GM12878 (cell line): ENCODE results near the gene SLC46A2. TPM values are rescaled to one million over a fixed set of nuclear protein-coding genes. Genes with fewer than 3 reads are reported as not detected.
A peak's percentile ranks its signal among the peaks of the same experiment; 100 is the strongest.

Experiments
- ATAC-seq: fragments of 200-7000 bp; cut with Tn5 transposase; 3 replicates; pipeline ENCODE4 v1.9.1; 2020; ENCODE audit warnings: mild to moderate bottlenecking, moderate library complexity
- BruUV-seq: library from RNA; stranded (reverse); fragments of 400-500 nt; replicated peaks from 2 replicates; lab custom pipeline; 2021; lab: Mats Ljungman, UMichigan
- CTCF ChIA-PET: fragments of 300-600 bp; sonication (Branson Sonifier 250); formaldehyde crosslinking; extraction: SDS; loops from one replicate; lab custom pipeline; 2021; ENCODE audit warnings: inconsistent platforms; lab: Yijun Ruan, JAX
- POLR2A ChIA-PET: fragments of 350-600 bp; formaldehyde crosslinking; extraction: SDS; loops from one replicate; lab custom pipeline; 2021; ENCODE audit warnings: inconsistent platforms; lab: Charles Lee
- RAD21 ChIA-PET: fragments of 300-600 bp; sonication (Branson Sonifier 250); formaldehyde crosslinking; loops from one replicate; lab custom pipeline; 2023; ENCODE audit warnings: antibody characterized with exemption; ENCODE audit not compliant: unreplicated experiment; lab: Charles Lee
- SMC1A ChIA-PET: fragments of 300-600 bp; sonication (Branson Sonifier 250); formaldehyde crosslinking; loops from one replicate; lab custom pipeline; 2023; ENCODE audit not compliant: unreplicated experiment, uncharacterized antibody; lab: Charles Lee
- DNase-seq: peaks from one replicate; pipeline ENCODE4 v3.0.0-alpha.2; 2011; ENCODE audit warnings: low read depth, low spot score
- FAIRE-seq: peaks from 3 replicates; lab custom pipeline; 2011; peaks lifted over from hg19 to GRCh38; lab: Jason Lieb, UNC
- H2AFZ ChIP-seq: 2 replicates; pipeline ENCODE4 v1.6.0; 2011; ENCODE audit warnings: low read depth, low read length, control low read depth; ENCODE audit not compliant: control insufficient read depth
- H3K27ac ChIP-seq: 2 replicates; pipeline ENCODE4 v1.5.1; 2011; ENCODE audit warnings: control low read depth; ENCODE audit not compliant: control insufficient read depth, insufficient read depth
- H3K27me3 ChIP-seq, 2 experiments: replicated peaks in 1 of 2; 2 replicates each; pipeline versions ENCODE4 v1.6.0 to v1.6.1; 2011; ENCODE audit warnings: low read length in 1 of 2; ENCODE audit not compliant: control insufficient read depth in 2 of 2, insufficient read depth in 2 of 2
- H3K36me3 ChIP-seq, 2 experiments: 2 replicates each; pipeline ENCODE4 v1.5.1; 2011; ENCODE audit warnings: low read length in 1 of 2; ENCODE audit not compliant: control insufficient read depth in 2 of 2, insufficient read depth in 2 of 2
- H3K4me1 ChIP-seq: 2 replicates; pipeline ENCODE4 v1.6.1; 2011; ENCODE audit warnings: mild to moderate bottlenecking, low read length, moderate library complexity, mixed read lengths; ENCODE audit not compliant: control insufficient read depth, insufficient read depth
- H3K4me2 ChIP-seq: 2 replicates; pipeline ENCODE4 v1.6.0; 2011; ENCODE audit warnings: control low read depth; ENCODE audit not compliant: control insufficient read depth, insufficient read depth
- H3K4me3 ChIP-seq: fragments of 200-600 bp; sonication (generic); 2 replicates; pipeline ENCODE4 v1.5.1; 2016
- H3K79me2 ChIP-seq: 2 replicates; pipeline ENCODE4 v1.6.0; 2011; ENCODE audit warnings: low read length; ENCODE audit not compliant: control insufficient read depth, insufficient read depth
- H3K9ac ChIP-seq: 2 replicates; pipeline ENCODE4 v1.8.0; 2011; ENCODE audit warnings: low read length, control low read depth, mixed read lengths; ENCODE audit not compliant: control insufficient read depth, insufficient read depth
- H3K9me3 ChIP-seq: replicated peaks from 3 replicates; pipeline ENCODE4 v1.5.1; 2011; ENCODE audit warnings: mild to moderate bottlenecking, low read length; ENCODE audit not compliant: control insufficient read depth, insufficient read depth
- H4K20me1 ChIP-seq: 2 replicates; pipeline ENCODE4 v1.6.0; 2011; ENCODE audit not compliant: control insufficient read depth, insufficient read depth
- ATF2 ChIP-seq: IDR thresholded peaks from 2 replicates; pipeline ENCODE4 v1.6.1; 2012; ENCODE audit warnings: low read length, inconsistent platforms
- BCL11A ChIP-seq: IDR thresholded peaks from 2 replicates; pipeline ENCODE4 v1.6.1; 2011; ENCODE audit warnings: low read depth, low read length
- EP300 ChIP-seq, 2 experiments: fragments of 150-350 bp in 1 of 2; IDR thresholded peaks; 2 replicates each; pipeline ENCODE4 v1.6.1; 2011 to 2012; ENCODE audit warnings: low read depth in 2 of 2, low read length in 2 of 2, borderline replicate concordance in 1 of 2, improper control_type of control experiment in 1 of 2, inconsistent platforms in 1 of 2; ENCODE audit not compliant: control insufficient read depth in 1 of 2
- IKZF2 ChIP-seq, 2 experiments: fragments of 450-650 bp; IDR thresholded peaks; 2 replicates each; pipeline ENCODE4 v1.6.1; 2017; ENCODE audit warnings: mild to moderate bottlenecking in 2 of 2, moderate library complexity in 2 of 2
- JUNB ChIP-seq: IDR thresholded peaks from 2 replicates; pipeline ENCODE4 v1.6.1; 2016; ENCODE audit warnings: antibody characterized with exemption, mild to moderate bottlenecking
- MTA2 ChIP-seq: fragments of 450-650 bp; IDR thresholded peaks from 2 replicates; pipeline ENCODE4 v1.6.1; 2016; ENCODE audit warnings: low read depth, mild to moderate bottlenecking, moderate library complexity
- NBN ChIP-seq: fragments of 450-650 bp; IDR thresholded peaks from 2 replicates; pipeline ENCODE4 v1.6.1; 2016
- NFIC ChIP-seq: IDR thresholded peaks from 2 replicates; pipeline ENCODE4 v1.6.1; 2012; ENCODE audit warnings: low read depth, mild to moderate bottlenecking, inconsistent platforms, low read length, moderate library complexity
- PML ChIP-seq: IDR thresholded peaks from 2 replicates; pipeline ENCODE4 v1.6.1; 2012; ENCODE audit warnings: low read length, inconsistent platforms
- POU2F2 ChIP-seq: IDR thresholded peaks from 3 replicates; pipeline ENCODE4 v1.6.1; 2011; ENCODE audit warnings: low read depth, mild to moderate bottlenecking, low read length, borderline replicate concordance
- REST ChIP-seq: IDR thresholded peaks from 2 replicates; pipeline ENCODE4 v1.6.1; 2012; ENCODE audit warnings: mild to moderate bottlenecking, low read depth, low read length
- RUNX3 ChIP-seq: IDR thresholded peaks from 2 replicates; pipeline ENCODE4 v1.6.1; 2012; ENCODE audit warnings: low read length, inconsistent platforms
- SPI1 ChIP-seq: IDR thresholded peaks from 2 replicates; pipeline ENCODE4 v1.6.1; 2011; ENCODE audit warnings: low read depth, mild to moderate bottlenecking, low read length, moderate library complexity, borderline replicate concordance; ENCODE audit not compliant: insufficient read depth
- SREBF2 ChIP-seq: IDR thresholded peaks from 2 replicates; pipeline ENCODE4 v1.6.1; 2012; ENCODE audit warnings: mild to moderate bottlenecking, low read length
- TAF1 ChIP-seq: IDR thresholded peaks from 2 replicates; pipeline ENCODE4 v1.6.1; 2011; ENCODE audit warnings: mild to moderate bottlenecking, low read depth, low read length, borderline replicate concordance
- ZBTB4 ChIP-seq: fragments of 450-650 bp; formaldehyde crosslinking; IDR thresholded peaks from 2 replicates; pipeline ENCODE4 v1.4.0; 2022; ENCODE audit warnings: mild to moderate bottlenecking, moderate library complexity
- WGBS: methylation state at CpG from one replicate; pipeline ENCODE4 v1.1.6; 2016; ENCODE audit warnings: low lambda C conversion rate; ENCODE audit not compliant: insufficient replicate concordance, insufficient coverage; ENCODE audit errors: missing lambda C conversion rate; 5-methylcytosine and 5-hydroxymethylcytosine counted together
- in situ Hi-C: fragments of 300-500 bp; cut with MboI; formaldehyde crosslinking; loops from 9 replicates; pipeline ENCODE4 v1.14.3; 2018; ENCODE audit warnings: mixed read lengths
- intact Hi-C: fragments of 100-400 bp; cut with micrococcal nuclease; formaldehyde crosslinking; loops from one replicate; pipeline ENCODE4 v1.14.2; 2022; ENCODE audit not compliant: unreplicated experiment
- polyA plus RNA-seq, 11 experiments: library from polyadenylated mRNA; depleted of rRNA in 4 of 11; unstranded in 6 of 11; stranded (reverse) in 5 of 11; fragments of >200 nt; fragmentation: Nextera tagmentation in 4 of 11; fragmentation: Illumina TruSeq in 1 of 11; extraction: Ambion mirVana in 4 of 11; extraction: Trizol in 1 of 11; gene quantifications; 1 replicate in 1 of 11; 2 replicates in 10 of 11; pipeline versions ENCODE4 v1.2.1 to v1.2.3, GENCODE V29; 2011 to 2016; ENCODE audit warnings: inconsistent platforms in 2 of 11, missing spikeins in 2 of 11, low read depth in 1 of 11
- total RNA-seq, 4 experiments: library from RNA; depleted of rRNA in 3 of 4; stranded (reverse); fragments of >200 nt in 3 of 4; fragmentation: Illumina TruSeq in 1 of 4; extraction: Trizol in 1 of 4; gene quantifications; 2 replicates each; pipeline versions ENCODE4 v1.2.1 to v1.2.3, GENCODE V29; 2013 to 2021

The SLC46A2 gene
- total and polyA plus RNA-seq, 10 of the 15 experiments (the other 5 are each of a cell fraction or from before 2014, with no cell fraction given) = not detected

- SMC1A ChIA-PET = interaction anchor here (0.6 to 1.7 kb wide), 4 partner anchors 11 to 44 kb away, joined by 3 to 6 read pairs (median 4); no protein-coding TSS in a partner anchor
- TF ChIP-seq REST (no peak), NBN (0 out of 2 replicates have a peak, but pooled peaks have one; percentile 34), BCL11A (0 out of 2 replicates have a peak, but pooled peaks have one; percentile 14), TAF1 (no peak), JUNB (0 out of 2 replicates have a peak, but pooled peaks have one; percentile 12), SREBF2 (no peak), EP300 (IDR thresholded peaks at IDR 0.05; ENCODE audit: borderline replicate concordance in 1 of 2, control insufficient read depth in 1 of 2, low read depth in 2 of 2, low read length in 2 of 2) (peak in 1 of 2 experiments; percentile 12; a peak in 1 of 4 replicates), ATF2 (0 out of 2 replicates have a peak, but pooled peaks have one; percentile 12), MTA2 (0 out of 2 replicates have a peak, but pooled peaks have one; percentile 9), POU2F2 (0 out of 3 replicates have a peak, but pooled peaks have one; percentile 30), ZBTB4 (CRISPR knock-in tag) (no peak), RUNX3 (peak; percentile 13; the same call in 1 of the 2 replicates), SPI1 (peak; percentile 98), IKZF2 (IDR thresholded peaks at IDR 0.05) (peak; percentile 13 to 25; a peak in 1 of 4 replicates), PML (no peak; the same call in 1 of the 2 replicates), NFIC (0 out of 2 replicates have a peak, but pooled peaks have one; percentile 17)
These were observed 32.0 kb downstream of the SLC46A2 start for GRCh38 chr9:112858625-112859147.

More at GRCh38 chr9:112858625-112859147, 32.0 kb downstream of the SLC46A2 start:
- Histone ChIP-seq H4K20me1 (no peaks in the 10 kb centered on the region; the same call in 1 of the 2 replicates), H3K9me3 (no peaks in the 10 kb centered on the region), H3K4me1 (peaks cover 36% of the 10 kb centered on the region), H3K27me3 (no peaks in the 10 kb centered on the region; a peak in 1 of 4 replicates), H3K9ac (no peak overlapping the region), H3K27ac (peak overlapping the region; percentile 34; the same call in 1 of the 2 replicates), H3K4me3 (no peak overlapping the region), H3K36me3 (no peaks in the 10 kb centered on the region), H3K4me2 (peak overlapping the region; percentile 84), H2AFZ (no peak overlapping the region), H3K79me2 (no peaks in the 10 kb centered on the region)
- FAIRE-seq (peak; percentile 76), DNase-seq (peak; percentile 31), ATAC-seq (peak; percentile 90)
- ChIA-PET RAD21 (interaction anchor here (1.1 kb wide), 1 partner anchor 44 kb away, joined by 3 read pairs; no protein-coding TSS in a partner anchor), POLR2A (no interaction called here), CTCF (interaction anchor here (1.1 to 2.6 kb wide), 3 partner anchors 11 to 44 kb away, joined by 3 to 16 read pairs (median 10); no protein-coding TSS in a partner anchor)
- intact Hi-C loops = no loop called here
- WGBS = 0% methylated on average over 6 of the region's 6 CpGs
- in situ Hi-C loops = no loop called here
- BruUV-seq = no TSS peak
